Measurements from ENCODE around the gene UROC1. TPM values are rescaled to one million over a fixed set of nuclear protein-coding genes. Genes with fewer than 3 reads are reported as not detected.

The UROC1 gene
- total RNA-seq, 1 experiment from 2014 or later: not detected

- no peak overlapping the region for H3K4me3 ChIP-seq
- no peak for DNase-seq
- no peaks in the 10 kb centered on the region for H3K27me3 ChIP-seq (ENCODE audit: insufficient read depth, low read depth)
- ChIA-PET POLR2A (ENCODE audit: unreplicated experiment) (no interaction called here), CTCF (no interaction called here)
- intact Hi-C loops (cut with micrococcal nuclease; ENCODE audit: unreplicated experiment): no loop called here
- TF ChIP-seq EZH2 (IDR thresholded peaks at IDR 0.05; ENCODE audit: low read depth) (no peak), CTCF (conservative IDR thresholded peaks at IDR 0.05) (no peak)
- H2AFZ ChIP-seq: no peak overlapping the region
- H3K4me2 ChIP-seq: no peak overlapping the region
- no peaks in the 10 kb centered on the region for H3K9me3 ChIP-seq (ENCODE audit: insufficient read depth, low read depth)
- no peaks in the 10 kb centered on the region for H3K79me2 ChIP-seq (ENCODE audit: low read depth)
- no peaks in the 10 kb centered on the region for H3K4me1 ChIP-seq (replicated peaks; ENCODE audit: insufficient read depth)
- no peaks in the 10 kb centered on the region for H3K9me2 ChIP-seq (ENCODE audit: insufficient read depth)
- no peaks in the 10 kb centered on the region for H3F3A ChIP-seq (ENCODE audit: insufficient read depth, low read depth)
- BruUV-seq (replicated peaks): no TSS peak
- no peaks in the 10 kb centered on the region for H3K36me3 ChIP-seq (ENCODE audit: low read depth)
- no peaks in the 10 kb centered on the region for H4K20me1 ChIP-seq (ENCODE audit: insufficient read depth)
- H3K27ac ChIP-seq: no peak overlapping the region
Observed at GRCh38 chr3:126434264-126434590, 83.3 kb downstream of the UROC1 start.

- POLR2A ChIA-PET (ENCODE audit: unreplicated experiment): no interaction called here
- TF ChIP-seq EZH2 (IDR thresholded peaks at IDR 0.05; ENCODE audit: low read depth) (no peak), CTCF (conservative IDR thresholded peaks at IDR 0.05) (no peak)
Observed at GRCh38 chr3:126433496-126434263, 83.9 kb downstream of the UROC1 start.

GRCh38 chr3:126433105-126433430, 84.5 kb downstream of the UROC1 start:
- intact Hi-C loops (cut with micrococcal nuclease; ENCODE audit: unreplicated experiment): no loop called here
- BruUV-seq (replicated peaks): no TSS peak
- Histone ChIP-seq H3K36me3 (ENCODE audit: low read depth) (no peaks in the 10 kb centered on the region), H3K4me2 (no peak overlapping the region), H3K4me1 (replicated peaks; ENCODE audit: insufficient read depth) (no peaks in the 10 kb centered on the region), H3K27ac (no peak overlapping the region), H3K79me2 (ENCODE audit: low read depth) (no peaks in the 10 kb centered on the region), H3K9me2 (ENCODE audit: insufficient read depth) (no peaks in the 10 kb centered on the region), H4K20me1 (ENCODE audit: insufficient read depth) (no peaks in the 10 kb centered on the region), H3K9me3 (ENCODE audit: insufficient read depth, low read depth) (no peaks in the 10 kb centered on the region), H2AFZ (no peak overlapping the region), H3K27me3 (ENCODE audit: insufficient read depth, low read depth) (no peaks in the 10 kb centered on the region), H3K4me3 (no peak overlapping the region), H3F3A (ENCODE audit: insufficient read depth, low read depth) (no peaks in the 10 kb centered on the region)
- CTCF ChIA-PET: interaction anchor here (0.5 to 0.6 kb wide), 2 partner anchors 858 to 1115 kb away, joined by 3 to 10 read pairs; no protein-coding TSS in a partner anchor
- no peak for TF ChIP-seq CTCF (conservative IDR thresholded peaks at IDR 0.05)
- no peak for TF ChIP-seq EZH2 (IDR thresholded peaks at IDR 0.05; ENCODE audit: low read depth)
- DNase-seq: no peak
- POLR2A ChIA-PET (ENCODE audit: unreplicated experiment): no interaction called here

More at GRCh38 chr3:126433496-126434263, 83.9 kb downstream of the UROC1 start:
- H3K4me3 ChIP-seq: no peak overlapping the region
- H3K27me3 ChIP-seq (ENCODE audit: insufficient read depth, low read depth): no peaks in the 10 kb centered on the region
- H4K20me1 ChIP-seq (ENCODE audit: insufficient read depth): no peaks in the 10 kb centered on the region
- H3K27ac ChIP-seq: no peak overlapping the region
- CTCF ChIA-PET: interaction anchor here (0.6 kb wide), 1 partner anchor 858 kb away, joined by 3 read pairs; no protein-coding TSS in a partner anchor
- H3K9me2 ChIP-seq (ENCODE audit: insufficient read depth): no peaks in the 10 kb centered on the region
- H3K4me2 ChIP-seq: no peak overlapping the region
- H2AFZ ChIP-seq: no peak overlapping the region
- no peaks in the 10 kb centered on the region for H3K9me3 ChIP-seq (ENCODE audit: insufficient read depth, low read depth)
- H3K4me1 ChIP-seq (replicated peaks; ENCODE audit: insufficient read depth): no peaks in the 10 kb centered on the region
- DNase-seq: no peak
- H3K79me2 ChIP-seq (ENCODE audit: low read depth): no peaks in the 10 kb centered on the region
- H3F3A ChIP-seq (ENCODE audit: insufficient read depth, low read depth): no peaks in the 10 kb centered on the region
- intact Hi-C loops (cut with micrococcal nuclease; ENCODE audit: unreplicated experiment): no loop called here
- no TSS peak for BruUV-seq (replicated peaks)
- H3K36me3 ChIP-seq (ENCODE audit: low read depth): no peaks in the 10 kb centered on the region

Data from PC-9 (cell line).